Measurements from ENCODE around the gene BZW2. TPM values are rescaled to one million over a fixed set of nuclear protein-coding genes. Genes with fewer than 3 reads are reported as not detected.

BZW2 gene
- total and polyA plus RNA-seq, 7 experiments from 2014 or later: 24.6 to 79.3 (median 30.5) TPM

Other genes starting within 250 kb of the BZW2 start
- 1 to 10 TPM; 1.3 to 2.5 (median 1.3) TPM for gene CRPPA, start 224.6 kb upstream of the BZW2 start, total RNA-seq
- gene CRPPA, start 224.6 kb upstream of the BZW2 start, polyA plus RNA-seq: under 1 TPM; 0.21 TPM
- gene SOSTDC1, start 180.4 kb upstream of the BZW2 start, total RNA-seq: not detected
- gene SOSTDC1, start 180.4 kb upstream of the BZW2 start, polyA plus RNA-seq: not detected
- not detected for gene LRRC72, start 119.4 kb upstream of the BZW2 start, total RNA-seq
- gene LRRC72, start 119.4 kb upstream of the BZW2 start, polyA plus RNA-seq: not detected
- gene ANKMY2, start 427 bp upstream of the BZW2 start, total RNA-seq: 10 to 100 TPM in 2 of 5 experiments, 1 to 10 TPM in 3; 6.3 to 16.4 (median 8.7) TPM
- 10 to 100 TPM; 15.4 to 15.6 TPM for gene ANKMY2, start 427 bp upstream of the BZW2 start, polyA plus RNA-seq
- 1 to 10 TPM in 1 of 5 experiments, under 1 TPM in 2, not detected in 2; 0.31 to 2.5 (median 0.74) TPM for gene TSPAN13, start 107.6 kb downstream of the BZW2 start, total RNA-seq
- under 1 TPM in 1 of 2 donors, not detected in 1; 0.17 TPM for gene TSPAN13, start 107.6 kb downstream of the BZW2 start, polyA plus RNA-seq
- not detected for gene AGR2, start 158.8 kb downstream of the BZW2 start, total RNA-seq
- not detected for gene AGR2, start 158.8 kb downstream of the BZW2 start, polyA plus RNA-seq
- gene AGR3, start 235.8 kb downstream of the BZW2 start, total RNA-seq: not detected
- not detected for gene AGR3, start 235.8 kb downstream of the BZW2 start, polyA plus RNA-seq

Measured in naive thymus-derived CD4-positive, alpha-beta T cell (primary cell).